H9 (cell line): ENCODE measurements around the gene OR6S1. TPM values are rescaled to one million over a fixed set of nuclear protein-coding genes. Genes with fewer than 3 reads are reported as not detected.

Experiments
- DNase-seq: peaks from one replicate; pipeline ENCODE4 v3.0.0-alpha.2; 2017
- H2AFZ ChIP-seq: one replicate; pipeline ENCODE4 v1.6.1; 2013; ENCODE audit warnings: mild to moderate bottlenecking, low read length, control low read depth, moderate library complexity
- H2AK5ac ChIP-seq: 2 replicates; pipeline ENCODE4 v1.6.1; 2013; ENCODE audit warnings: low read length, control low read depth, mixed read lengths; ENCODE audit not compliant: insufficient read length
- H2BK120ac ChIP-seq: one replicate; pipeline ENCODE4 v1.6.1; 2013; ENCODE audit warnings: low read depth, mild to moderate bottlenecking, low read length, control low read depth, inconsistent platforms; ENCODE audit not compliant: poor library complexity, severe bottlenecking
- H2BK12ac ChIP-seq: 2 replicates; pipeline ENCODE4 v1.6.1; 2013; ENCODE audit warnings: low read length, control low read depth, mixed read lengths, low read depth; ENCODE audit not compliant: insufficient read length
- H2BK15ac ChIP-seq: 2 replicates; pipeline ENCODE4 v1.6.1; 2013; ENCODE audit warnings: low read depth, low read length, control low read depth
- H2BK20ac ChIP-seq: one replicate; pipeline ENCODE4 v1.6.1; 2013; ENCODE audit warnings: low read depth, mild to moderate bottlenecking, low read length, control low read depth, inconsistent platforms; ENCODE audit not compliant: poor library complexity, severe bottlenecking
- H2BK5ac ChIP-seq: 2 replicates; pipeline ENCODE4 v1.6.1; 2013; ENCODE audit warnings: low read length, control low read depth, mixed read lengths; ENCODE audit not compliant: insufficient read length
- H3K14ac ChIP-seq: 2 replicates; pipeline ENCODE4 v1.6.1; 2013; ENCODE audit warnings: low read length, control low read depth; ENCODE audit not compliant: insufficient read depth
- H3K18ac ChIP-seq: 2 replicates; pipeline ENCODE4 v1.6.1; 2013; ENCODE audit warnings: low read depth, mild to moderate bottlenecking, mixed read lengths, low read length, control low read depth; ENCODE audit not compliant: insufficient read length
- H3K23ac ChIP-seq: 2 replicates; pipeline ENCODE4 v1.6.1; 2013; ENCODE audit warnings: low read length, control low read depth, mixed read lengths, low read depth; ENCODE audit not compliant: insufficient read length
- H3K23me2 ChIP-seq: 2 replicates; pipeline ENCODE4 v1.6.1; 2013; ENCODE audit warnings: low read depth, mild to moderate bottlenecking, mixed read lengths, low read length, control low read depth; ENCODE audit not compliant: insufficient read length, poor library complexity, severe bottlenecking
- H3K27ac ChIP-seq: 2 replicates; pipeline ENCODE4 v1.5.1; 2013; ENCODE audit warnings: low read length, control low read depth, mixed read lengths, low read depth; ENCODE audit not compliant: insufficient read length
- H3K27me3 ChIP-seq: 2 replicates; pipeline ENCODE4 v1.6.1; 2013; ENCODE audit warnings: low read length, control low read depth, inconsistent platforms; ENCODE audit not compliant: insufficient read depth
- H3K4ac ChIP-seq: 2 replicates; pipeline ENCODE4 v1.6.1; 2013; ENCODE audit warnings: low read depth, mild to moderate bottlenecking, control low read depth, inconsistent platforms, low read length, moderate library complexity
- H3K4me1 ChIP-seq: 2 replicates; pipeline ENCODE4 v1.6.1; 2013; ENCODE audit warnings: low read length, control low read depth, inconsistent platforms; ENCODE audit not compliant: insufficient read depth
- H3K4me2 ChIP-seq: 2 replicates; pipeline ENCODE4 v1.6.1; 2013; ENCODE audit warnings: low read length, control low read depth, mixed read lengths; ENCODE audit not compliant: insufficient read length, insufficient read depth
- H3K56ac ChIP-seq: 2 replicates; pipeline ENCODE4 v1.6.1; 2013; ENCODE audit warnings: low read depth, mild to moderate bottlenecking, mixed read lengths, low read length, control low read depth; ENCODE audit not compliant: insufficient read length
- H3K79me1 ChIP-seq: 2 replicates; pipeline ENCODE4 v1.6.1; 2013; ENCODE audit warnings: low read depth, mild to moderate bottlenecking, moderate library complexity, low read length, control low read depth, inconsistent platforms; ENCODE audit not compliant: insufficient read depth, poor library complexity, severe bottlenecking
- H3K79me2 ChIP-seq: 2 replicates; pipeline ENCODE4 v1.6.1; 2013; ENCODE audit warnings: low read length, control low read depth, inconsistent platforms; ENCODE audit not compliant: insufficient read depth
- H3K9ac ChIP-seq: 2 replicates; pipeline ENCODE4 v1.6.1; 2013; ENCODE audit warnings: low read length, control low read depth, mixed read lengths; ENCODE audit not compliant: insufficient read length; ENCODE audit errors: extremely low read depth
- H3K9me3 ChIP-seq: one replicate; pipeline ENCODE4 v1.6.1; 2013; ENCODE audit warnings: low read depth, low read length, inconsistent platforms; ENCODE audit not compliant: control insufficient read depth
- H3T11ph ChIP-seq: one replicate; pipeline ENCODE4 v1.6.1; 2013; ENCODE audit warnings: mild to moderate bottlenecking, low read length, control low read depth, inconsistent platforms
- H4K20me1 ChIP-seq: one replicate; pipeline ENCODE4 v1.6.1; 2013; ENCODE audit not compliant: control insufficient read depth, insufficient read length, insufficient read depth
- H4K5ac ChIP-seq: 2 replicates; pipeline ENCODE4 v1.6.1; 2013; ENCODE audit warnings: low read depth, mild to moderate bottlenecking, mixed read lengths, low read length, control low read depth; ENCODE audit not compliant: insufficient read length
- H4K8ac ChIP-seq: replicated peaks from 2 replicates; pipeline ENCODE4 v1.6.1; 2013; ENCODE audit warnings: low read length, control low read depth, mixed read lengths, low read depth; ENCODE audit not compliant: insufficient read length
- H4K91ac ChIP-seq: 2 replicates; pipeline ENCODE4 v1.6.1; 2013; ENCODE audit warnings: low read depth, mild to moderate bottlenecking, moderate library complexity, mixed read lengths, low read length, control low read depth; ENCODE audit not compliant: insufficient read length
- H3K27ac Mint-ChIP-seq, 3 experiments: 2 replicates in 2 of 3; 3 replicates in 1 of 3; pipeline ENCODE4 v1.8.0; 2020 to 2021; ENCODE audit warnings: mixed read lengths in 3 of 3, mild to moderate bottlenecking in 1 of 3, moderate library complexity in 1 of 3
- H3K27me3 Mint-ChIP-seq: 2 replicates; pipeline ENCODE4 v1.8.0; 2021; ENCODE audit warnings: low read depth, mild to moderate bottlenecking, moderate library complexity, mixed read lengths
- H3K36me3 Mint-ChIP-seq, 3 experiments: 2 replicates in 2 of 3; 3 replicates in 1 of 3; pipeline ENCODE4 v1.8.0; 2020 to 2021; ENCODE audit warnings: low read depth in 3 of 3, mixed read lengths in 3 of 3; ENCODE audit not compliant: insufficient read depth in 1 of 3
- H3K4me1 Mint-ChIP-seq, 2 experiments: 2 replicates each; pipeline ENCODE4 v1.8.0; 2020; ENCODE audit warnings: mixed read lengths in 2 of 2
- H3K4me3 Mint-ChIP-seq, 2 experiments: 2 replicates in 1 of 2; 3 replicates in 1 of 2; pipeline ENCODE4 v1.8.0; 2020 to 2021; ENCODE audit warnings: mild to moderate bottlenecking in 2 of 2, mixed read lengths in 2 of 2, moderate library complexity in 1 of 2
- H3K9me3 Mint-ChIP-seq, 2 experiments: 2 replicates in 1 of 2; 3 replicates in 1 of 2; pipeline ENCODE4 v1.8.0; 2020; ENCODE audit warnings: mild to moderate bottlenecking in 2 of 2, mixed read lengths in 2 of 2, moderate library complexity in 1 of 2
- CTCF ChIP-seq: fragments of 200-600 bp; sonication (generic); conservative IDR thresholded peaks from 3 replicates; pipeline ENCODE4 v1.8.0; 2021; ENCODE audit warnings: antibody characterized with exemption, mild to moderate bottlenecking
- WGBS: extraction: QIAGEN DNeasy Blood & Tissue Kit; methylation state at CpG from one replicate; pipeline ENCODE4 v1.1.7; 2013; ENCODE audit warnings: missing lambda C conversion rate, low lambda C conversion rate, mixed read lengths; ENCODE audit not compliant: insufficient read length; ENCODE audit errors: extremely low coverage; 5-methylcytosine and 5-hydroxymethylcytosine counted together
- total RNA-seq: library from RNA; stranded (reverse); gene quantifications from 2 replicates; pipeline ENCODE4 v1.2.1, GENCODE V29; 2021

The OR6S1 gene
- total RNA-seq, 1 experiment from 2014 or later = not detected

GRCh38 chr14:20601522-20601921, 40.0 kb downstream of the OR6S1 start:
- Histone ChIP-seq H2AFZ (no peak overlapping the region), H3K23me2 (no peaks in the 10 kb centered on the region), H4K91ac (no peak overlapping the region), H4K5ac (no peak overlapping the region), H3K9ac (no peak overlapping the region), H4K20me1 (no peaks in the 10 kb centered on the region), H3K14ac (no peak overlapping the region), H3K56ac (no peak overlapping the region), H2BK12ac (no peak overlapping the region), H3K79me2 (no peaks in the 10 kb centered on the region), H2BK120ac (no peak overlapping the region), H3K4me1 (no peaks in the 10 kb centered on the region), H3K27me3 (no peaks in the 10 kb centered on the region), H2BK5ac (no peak overlapping the region), H3T11ph (no peak overlapping the region), H3K9me3 (no peaks in the 10 kb centered on the region), H3K79me1 (no peaks in the 10 kb centered on the region), H3K23ac (no peak overlapping the region), H3K4ac (no peak overlapping the region), H3K4me2 (no peak overlapping the region), H3K27ac (no peak overlapping the region), H2BK15ac (no peak overlapping the region), H4K8ac (no peak overlapping the region), H3K18ac (no peak overlapping the region), H2AK5ac (no peak overlapping the region), H2BK20ac (no peak overlapping the region)
- Mint-ChIP-seq H3K4me1 (peaks cover 2 to 6% of the 10 kb centered on the region in 2 experiments; a peak in 3 of 4 replicates), H3K36me3 (no peaks in the 10 kb centered on the region), H3K27ac (no peak overlapping the region; a peak in 1 of 7 replicates), H3K4me3 (no peak overlapping the region), H3K9me3 (no peaks in the 10 kb centered on the region), H3K27me3 (no peaks in the 10 kb centered on the region)
- no peak for DNase-seq
- WGBS = no CpG with 5 or more reads among the region's 12 CpGs
- no peak for TF ChIP-seq CTCF
